GM10248 (cell line): Measurements from ENCODE around the gene ASTL.

ENCODE experiments used
- CTCF ChIA-PET: fragments of 300-600 bp; sonication (Branson Sonifier 250); formaldehyde crosslinking; extraction: SDS; loops from one replicate; lab custom pipeline; 2021; ENCODE audit warnings: antibody characterized with exemption; lab: Yijun Ruan, JAX
- POLR2A ChIA-PET: fragments of 350-650 bp; sonication (Branson Sonifier 250); formaldehyde crosslinking; extraction: SDS; loops from one replicate; lab custom pipeline; 2020; ENCODE audit warnings: antibody characterized with exemption; lab: Yijun Ruan, JAX
- DNase-seq: peaks from one replicate; pipeline ENCODE4 v3.0.0; 2012; ENCODE audit errors: extremely low spot score
- CTCF ChIP-seq: IDR thresholded peaks from 2 replicates; pipeline ENCODE4 v1.5.1; 2012; ENCODE audit warnings: mild to moderate bottlenecking, low read depth; ENCODE audit errors: extremely low read depth, missing control alignments, control extremely low read depth

The ASTL gene

GRCh38 chr2:96105152-96105915 is 33.0 kb downstream of the ASTL start:
- DNase-seq = no peak
- ChIA-PET CTCF (interaction anchor here (1.0 to 1.2 kb wide), 3 partner anchors 11 to 113 kb away, joined by 3 to 5 read pairs (median 5); partner anchors contain the start of gene ADRA2B), POLR2A (no interaction called here)
- no peak for TF ChIP-seq CTCF

GRCh38 chr2:96104487-96104861 is 33.8 kb downstream of the ASTL start:
- no peak for TF ChIP-seq CTCF
- ChIA-PET CTCF (interaction anchor here (0.7 to 1.3 kb wide), 3 partner anchors 10 to 404 kb away, joined by 3 to 5 read pairs (median 3); partner anchors contain the start of gene ADRA2B), POLR2A (no interaction called here)
- no peak for DNase-seq

GRCh38 chr2:96103761-96104486 is 34.4 kb downstream of the ASTL start:
- POLR2A ChIA-PET = no interaction called here
- DNase-seq = no peak
- CTCF ChIA-PET = interaction anchor here (0.7 to 1.3 kb wide), 3 partner anchors 11 to 405 kb away, joined by 3 to 5 read pairs (median 3); partner anchors contain the start of gene ADRA2B
- no peak for TF ChIP-seq CTCF

GRCh38 chr2:96103187-96103601 is 35.1 kb downstream of the ASTL start:
- CTCF ChIA-PET = interaction anchor here (1.3 to 2.3 kb wide), 3 partner anchors 11 to 13 kb away, joined by 3 to 9 read pairs (median 7); partner anchors contain the start of gene ADRA2B
- POLR2A ChIA-PET = no interaction called here
- no peak for TF ChIP-seq CTCF
- no peak for DNase-seq

GRCh38 chr2:96102596-96103186 is 35.6 kb downstream of the ASTL start:
- ChIA-PET CTCF (interaction anchor here (0.7 to 2.3 kb wide), 3 partner anchors 10 to 80 kb away, joined by 3 to 9 read pairs (median 7); partner anchors contain the start of gene ADRA2B), POLR2A (interaction anchor here (0.6 kb wide), 2 partner anchors 195 to 202 kb away, joined by 3 read pairs; no protein-coding TSS in a partner anchor)
- no peak for DNase-seq
- no peak for TF ChIP-seq CTCF

- ChIA-PET CTCF (interaction anchor here (2.3 kb wide), 1 partner anchor 16 kb away, joined by 9 read pairs; the partner anchor contains the start of gene ADRA2B), POLR2A (no interaction called here)
- no peak for TF ChIP-seq CTCF
- no peak for DNase-seq
Observed at GRCh38 chr2:96100893-96101304, 37.4 kb downstream of the ASTL start.
